Midbrain (tissue), 1 donor: ENCODE data around the gene WDR33.
A peak's percentile ranks its signal among the peaks of the same experiment; 100 is the strongest.

Experiments
- DNase-seq: peaks from one replicate; lab custom pipeline; 2025; lab: John Stamatoyannopoulos, UW

The WDR33 gene

GRCh38 chr2:127719301-127720218, 91.4 kb downstream of the WDR33 start:
- DNase-seq = no peak

DNA sequence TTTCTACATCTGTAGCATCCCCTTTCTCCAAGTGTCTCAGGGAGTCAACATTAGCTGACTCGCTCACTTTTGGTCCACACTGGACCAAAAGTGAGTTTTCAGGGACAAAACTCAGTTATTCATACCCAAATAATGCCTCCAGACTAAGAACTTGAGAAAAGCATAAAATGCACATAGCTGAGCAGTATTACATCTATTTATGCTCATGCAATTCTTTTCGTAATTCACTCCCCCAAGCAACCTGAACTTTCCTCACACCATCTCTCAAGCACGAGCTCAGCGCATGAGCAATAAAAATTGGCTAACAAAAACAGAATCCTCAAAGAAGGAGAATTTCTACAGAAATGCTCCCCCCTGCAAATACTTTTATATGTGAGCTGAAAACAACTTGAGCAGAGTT, 92.7 kb downstream of the WDR33 start:
- DNase-seq = no peak

- DNase-seq = no peak
Observed at GRCh38 chr2:127715778-127716449, 95.1 kb downstream of the WDR33 start.

DNA sequence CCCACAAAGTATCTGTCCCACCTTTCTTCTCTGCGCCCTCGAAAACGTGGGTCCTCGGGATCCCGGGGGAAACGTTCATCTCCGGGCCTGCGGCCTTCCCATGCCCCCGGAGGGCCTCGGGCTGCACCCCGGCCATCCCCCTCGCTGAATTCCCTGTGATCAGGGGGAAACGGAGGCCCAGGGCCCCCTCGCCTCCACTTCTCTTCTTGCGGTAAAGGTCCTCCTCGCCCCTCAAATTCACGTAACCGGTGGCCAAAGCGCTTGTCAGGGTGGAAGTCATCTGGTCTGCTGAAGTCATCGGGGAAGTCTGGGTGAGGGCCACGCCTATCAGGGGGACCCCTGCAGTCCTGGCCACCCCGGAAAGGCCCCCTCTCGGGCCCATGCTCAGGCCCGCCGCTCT, 97.4 kb downstream of the WDR33 start:
- DNase-seq = no peak

- DNase-seq = no peak
Observed at GRCh38 chr2:127712999-127713398, 98.0 kb downstream of the WDR33 start.

DNA sequence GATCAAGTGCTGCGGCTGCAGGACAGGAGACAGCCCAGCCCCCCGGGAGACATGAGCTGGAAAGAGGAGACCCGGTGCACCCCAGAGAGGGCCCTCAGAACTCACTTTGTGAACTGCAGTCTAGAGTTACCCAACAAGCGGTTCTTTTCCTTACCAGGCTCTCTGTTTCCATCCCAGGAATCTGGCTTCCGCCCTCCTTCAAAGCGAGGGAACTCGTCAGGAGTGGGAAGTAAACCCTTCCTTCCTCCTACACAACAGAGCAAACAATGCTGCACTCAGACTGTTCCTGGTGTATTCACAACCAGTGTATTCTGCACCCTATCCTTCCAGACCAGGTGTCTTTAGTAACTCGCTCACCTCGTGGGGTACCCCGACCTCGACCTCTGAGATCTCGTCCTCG, 101.6 kb downstream of the WDR33 start:
- no peak for DNase-seq

DNA sequence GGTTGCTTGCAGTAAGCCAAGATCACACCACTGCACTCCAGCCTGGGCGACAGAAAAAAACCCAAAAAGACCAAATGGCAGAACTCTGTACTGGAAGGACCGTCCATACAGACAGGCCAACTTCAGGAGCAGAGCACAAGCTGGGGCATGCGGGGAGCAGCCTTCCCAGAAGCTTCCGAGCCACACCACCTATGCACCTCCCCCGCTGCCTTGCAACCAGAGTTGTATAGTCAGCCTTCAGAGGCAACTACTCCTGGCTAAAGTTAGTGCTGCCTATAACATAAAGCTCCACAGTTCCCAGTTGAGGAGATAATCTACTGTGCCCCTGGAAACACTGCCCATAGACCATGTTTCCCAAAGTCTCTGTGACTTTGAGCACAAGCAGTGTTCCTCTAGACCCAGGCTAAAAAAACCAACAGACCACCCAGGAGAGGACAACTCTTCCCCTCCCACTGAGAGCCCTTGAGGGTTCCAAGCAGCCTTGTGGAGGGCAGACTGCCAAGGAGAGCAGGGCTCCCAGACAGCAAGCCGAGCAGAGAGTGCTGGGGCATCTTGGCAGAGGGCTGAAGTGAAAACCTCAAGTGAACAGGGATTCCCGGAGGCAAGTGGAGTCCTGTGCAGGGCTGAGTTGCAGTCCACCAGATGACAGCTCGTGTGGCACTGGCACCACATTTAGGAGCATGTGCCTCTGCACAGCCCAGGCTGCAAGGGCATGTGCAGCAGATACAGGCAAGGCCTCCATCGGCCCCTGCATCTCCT, 102.9 kb downstream of the WDR33 start:
- DNase-seq = peak; percentile 51

DNA sequence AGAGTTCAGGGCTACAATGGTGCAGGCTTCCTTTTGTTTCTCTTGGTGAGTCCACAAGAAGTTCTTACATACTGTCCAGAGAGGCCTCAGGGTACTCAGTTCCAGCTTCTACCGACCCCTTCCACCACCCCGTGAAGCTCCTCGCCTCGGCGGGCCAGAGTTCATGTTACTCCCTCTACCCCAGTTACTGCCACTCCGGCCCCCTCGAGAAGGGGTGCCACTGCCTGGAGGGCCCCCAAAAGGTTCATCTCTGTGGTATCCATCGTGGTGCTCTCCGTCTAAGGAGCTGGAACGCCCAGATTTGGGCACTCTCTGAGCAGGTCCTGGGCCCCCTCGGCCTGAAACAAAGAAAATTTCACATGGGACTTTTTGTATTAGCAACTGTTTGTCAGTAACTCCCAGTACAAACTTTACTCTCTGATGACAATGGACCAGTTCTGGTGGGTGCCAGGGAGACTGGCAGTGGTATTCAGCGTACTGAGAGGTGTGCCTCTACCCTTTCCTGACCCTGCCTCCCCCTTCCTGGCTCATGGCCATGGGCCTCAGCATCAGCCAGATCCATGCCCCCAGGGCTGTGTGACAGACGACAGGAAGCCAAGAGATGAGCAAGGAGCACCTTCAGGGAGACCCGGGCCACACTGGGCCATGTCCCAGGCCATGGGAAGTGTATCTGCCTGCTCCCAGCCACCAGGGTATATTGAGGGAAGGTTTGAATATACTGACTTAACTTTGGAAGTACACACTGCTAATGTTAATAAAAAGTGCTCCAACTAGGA, 104.6 kb downstream of the WDR33 start:
- no peak for DNase-seq

DNA sequence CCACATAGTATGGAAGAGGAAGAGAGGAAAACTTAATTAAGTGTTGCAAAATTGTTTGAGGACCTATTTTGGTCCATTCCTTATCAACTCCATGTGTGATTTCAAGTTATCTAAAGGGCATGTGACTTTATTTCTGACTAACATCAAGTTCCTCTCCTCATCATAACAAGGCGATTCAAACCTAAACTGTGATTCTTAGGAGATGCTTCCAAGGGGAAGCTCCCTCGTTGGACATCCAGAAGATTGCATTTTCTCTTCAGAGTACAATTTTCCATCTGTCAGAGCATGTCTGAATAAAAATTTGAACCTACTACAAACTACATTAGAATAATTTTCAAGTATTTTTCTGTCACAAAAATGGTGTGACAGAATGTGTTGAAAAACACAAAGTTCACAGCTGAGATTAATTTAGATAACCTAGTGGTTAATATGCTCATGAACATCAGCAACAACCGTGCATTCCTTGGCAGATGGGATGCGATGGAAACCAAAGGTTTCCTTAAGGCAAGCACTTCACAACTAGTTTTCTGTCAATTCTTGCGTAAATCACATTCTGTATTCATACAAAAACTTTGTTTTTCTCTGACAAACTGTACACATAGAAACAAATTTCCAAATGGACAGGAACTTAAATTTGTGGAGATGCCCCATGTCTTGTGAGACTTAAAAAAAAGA, 105.4 kb downstream of the WDR33 start:
- DNase-seq = no peak

GRCh38 chr2:127704641-127705390, 106.2 kb downstream of the WDR33 start:
- DNase-seq = no peak

DNA sequence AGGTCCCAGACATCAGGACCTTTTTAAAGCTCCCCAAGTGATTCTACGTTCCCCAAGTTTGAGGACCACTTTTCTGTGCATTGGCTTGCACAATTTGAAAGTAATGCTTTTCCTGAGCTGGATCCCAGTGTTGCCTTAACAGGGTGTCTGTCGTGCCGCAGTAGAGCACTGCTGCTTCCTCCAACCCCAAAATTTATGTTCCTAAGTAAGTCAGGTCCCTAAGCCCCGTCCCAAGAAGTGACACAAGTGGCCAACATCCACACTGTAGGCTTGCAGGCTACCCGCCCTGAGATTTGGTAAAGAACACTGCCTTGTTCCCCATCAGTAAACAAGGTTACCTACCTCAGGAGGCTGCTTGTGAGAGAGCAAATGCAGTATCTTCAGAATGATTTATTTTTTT, 107.7 kb downstream of the WDR33 start:
- DNase-seq = no peak

DNA sequence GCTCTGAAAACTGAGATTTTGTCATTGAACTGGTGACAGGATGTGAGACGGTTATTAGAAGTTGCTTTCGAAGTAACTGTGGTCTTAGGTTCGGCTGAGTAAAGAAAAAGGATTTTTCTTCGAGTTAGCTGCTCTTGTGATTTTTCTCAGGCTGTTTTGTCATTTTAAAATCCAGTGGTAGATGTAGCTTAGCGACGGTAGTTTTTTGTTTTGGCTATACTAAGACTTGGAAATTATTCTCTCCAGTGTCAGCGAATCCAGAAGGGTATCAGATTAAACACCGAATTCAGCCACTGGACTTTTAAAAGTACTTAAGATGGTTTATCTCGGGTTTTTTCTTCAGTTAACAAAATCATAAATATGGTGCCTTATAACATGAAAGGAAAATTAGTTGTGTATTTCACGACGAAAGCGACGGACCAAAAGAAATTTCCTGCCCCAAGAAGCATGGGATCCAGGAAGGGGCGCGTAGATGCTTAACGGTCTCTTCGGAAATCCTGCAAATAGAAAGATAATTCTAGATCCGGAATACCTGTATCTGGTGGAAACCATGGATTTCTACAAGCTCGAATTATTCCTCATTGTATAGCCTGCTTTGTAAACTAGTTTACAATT, 108.5 kb downstream of the WDR33 start:
- no peak for DNase-seq

DNA sequence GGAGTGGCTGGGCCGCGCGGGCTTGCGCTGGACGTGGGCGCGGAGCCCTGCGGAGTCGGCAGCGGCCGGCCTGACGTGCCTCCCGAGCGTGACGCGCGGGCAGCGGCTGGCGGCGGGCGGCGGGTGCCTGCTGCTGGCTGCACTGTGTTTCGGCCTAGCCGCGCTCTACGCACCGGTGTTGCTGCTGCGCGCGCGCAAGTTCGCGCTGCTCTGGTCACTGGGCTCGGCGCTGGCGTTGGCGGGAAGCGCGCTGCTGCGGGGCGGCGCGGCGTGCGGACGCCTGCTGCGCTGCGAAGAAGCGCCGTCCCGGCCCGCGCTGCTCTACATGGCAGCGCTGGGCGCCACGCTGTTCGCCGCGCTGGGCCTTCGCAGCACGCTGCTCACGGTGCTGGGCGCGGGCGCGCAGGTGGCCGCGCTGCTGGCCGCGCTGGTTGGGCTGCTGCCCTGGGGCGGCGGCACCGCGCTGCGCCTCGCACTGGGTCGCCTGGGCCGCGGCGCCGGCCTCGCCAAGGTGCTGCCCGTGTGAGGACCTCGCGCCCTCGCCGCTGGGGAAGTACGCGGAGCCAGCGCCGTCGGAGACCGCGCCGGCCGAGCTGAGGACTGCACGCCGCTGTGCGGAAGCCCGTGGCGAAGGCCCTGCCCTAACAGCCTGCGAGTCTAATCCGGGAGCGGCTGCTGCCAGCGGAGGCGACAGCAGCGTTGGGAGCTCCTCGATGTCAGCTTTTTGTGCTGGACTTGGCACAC, 109.1 kb downstream of the WDR33 start:
- peak; percentile 60 for DNase-seq

- peak; percentile 91 for DNase-seq
Observed at GRCh38 chr2:127701193-127701650, 109.7 kb downstream of the WDR33 start, which contains the start of gene SFT2D3. TSS of gene SFT2D3 (plus strand) at chr2:127701497. CDS start at chr2:127701529, 32 bp downstream.

DNA sequence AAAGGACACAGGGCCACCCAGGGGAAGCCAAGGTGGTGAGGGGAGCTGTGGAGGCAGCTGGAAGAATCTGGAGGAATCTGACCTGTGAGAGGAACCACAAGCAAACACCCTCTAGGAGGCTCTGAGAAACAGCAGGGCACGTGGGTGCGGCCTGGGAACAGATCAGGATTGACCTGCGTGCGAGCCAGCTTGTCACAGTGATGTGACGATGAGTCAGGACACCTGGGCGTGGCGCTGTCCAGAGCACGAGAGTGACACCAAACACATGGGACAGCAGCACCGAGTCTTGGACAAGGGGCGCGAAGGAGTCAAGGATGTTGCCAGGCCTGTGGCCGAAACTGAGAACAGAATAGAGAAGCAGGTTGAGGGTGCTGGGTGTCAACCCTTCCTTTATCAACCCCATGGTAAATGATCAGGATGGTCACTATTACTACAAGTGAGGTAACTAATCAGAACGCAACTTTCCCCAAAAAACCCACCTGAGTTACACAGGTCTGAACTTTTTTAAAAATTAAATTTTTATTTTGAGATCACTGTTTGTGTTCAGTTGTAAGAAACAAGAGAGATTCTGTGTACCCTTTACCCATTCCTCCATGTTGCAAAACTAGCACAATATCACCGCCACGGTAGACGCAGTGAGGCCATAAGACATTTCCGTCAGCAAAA, 110.3 kb downstream of the WDR33 start:
- peak; percentile 17 for DNase-seq

GRCh38 chr2:127698553-127699355, 112.2 kb downstream of the WDR33 start:
- no peak for DNase-seq

- DNase-seq = no peak
Observed at GRCh38 chr2:127697482-127698180, 113.3 kb downstream of the WDR33 start.
